GM19397 (cell line): ENCODE measurements around the gene SLC7A9.

Experiments used
- ATAC-seq: cut with Tn5 transposase; IDR thresholded peaks from one replicate; pipeline ENCODE4 v1.9.1; 2021; ENCODE audit warnings: mild to moderate bottlenecking, moderate library complexity; ENCODE audit not compliant: unreplicated experiment

The SLC7A9 gene

DNA sequence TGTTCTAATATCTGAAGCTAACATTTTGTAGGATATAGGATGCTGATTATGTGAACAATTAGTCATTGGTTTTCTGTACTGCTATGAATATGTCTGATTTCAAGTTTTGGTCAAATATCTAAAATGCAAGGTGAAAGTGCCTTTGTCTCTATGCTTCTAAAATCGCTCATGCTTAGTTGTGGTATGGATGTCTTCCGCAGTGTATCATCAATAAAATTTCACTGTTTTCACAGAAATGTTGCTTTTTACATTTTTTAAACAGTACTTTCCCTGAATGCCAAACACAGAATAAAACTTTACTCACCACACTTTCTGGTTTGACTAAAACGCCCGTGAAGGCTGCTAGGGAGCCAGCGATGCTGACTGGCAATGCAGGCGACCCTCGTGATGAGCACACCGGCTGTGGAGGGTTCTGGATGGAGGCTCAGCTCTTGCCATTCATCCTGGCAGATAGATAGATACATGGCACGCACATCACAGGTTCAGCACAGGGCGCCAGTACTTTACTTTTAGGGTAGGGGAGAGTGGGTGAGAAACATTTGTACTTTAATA, 40.1 kb downstream of the SLC7A9 start:
- ATAC-seq, result no peak

DNA sequence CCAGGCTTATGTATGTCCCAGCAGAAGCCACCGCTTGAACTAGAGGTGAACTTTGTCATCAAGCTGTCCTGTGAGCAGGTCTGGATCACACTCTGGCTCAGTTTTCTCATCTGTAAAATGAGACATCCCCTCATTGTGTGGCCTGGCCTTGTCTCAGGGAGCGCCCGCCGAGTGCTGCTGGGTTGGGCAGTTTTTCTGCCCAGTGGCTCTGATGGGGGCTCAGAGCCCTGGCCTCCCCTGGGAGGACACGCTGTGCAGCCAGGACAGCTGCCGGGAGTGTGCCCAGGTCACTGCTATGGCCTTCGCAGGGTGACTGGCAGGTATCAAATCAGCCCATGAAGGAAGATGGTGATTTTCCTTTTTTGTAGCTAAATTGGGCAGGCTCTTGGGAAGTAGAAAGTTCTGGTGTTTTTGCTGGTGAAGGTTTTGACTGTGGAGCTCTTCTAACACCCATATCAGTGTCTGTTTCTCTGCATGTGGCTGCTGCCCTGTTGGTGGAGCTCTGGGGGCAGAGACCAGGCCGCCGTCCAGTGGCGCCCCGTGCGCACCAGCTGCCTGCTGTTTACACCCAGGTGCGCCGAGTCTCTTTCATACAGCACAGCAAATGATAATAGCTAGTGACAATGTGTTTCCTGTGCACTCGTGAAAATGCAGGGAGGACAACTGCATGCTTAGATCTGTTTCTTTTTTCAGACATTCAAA, 40.8 kb downstream of the SLC7A9 start:
- no peak for ATAC-seq

DNA sequence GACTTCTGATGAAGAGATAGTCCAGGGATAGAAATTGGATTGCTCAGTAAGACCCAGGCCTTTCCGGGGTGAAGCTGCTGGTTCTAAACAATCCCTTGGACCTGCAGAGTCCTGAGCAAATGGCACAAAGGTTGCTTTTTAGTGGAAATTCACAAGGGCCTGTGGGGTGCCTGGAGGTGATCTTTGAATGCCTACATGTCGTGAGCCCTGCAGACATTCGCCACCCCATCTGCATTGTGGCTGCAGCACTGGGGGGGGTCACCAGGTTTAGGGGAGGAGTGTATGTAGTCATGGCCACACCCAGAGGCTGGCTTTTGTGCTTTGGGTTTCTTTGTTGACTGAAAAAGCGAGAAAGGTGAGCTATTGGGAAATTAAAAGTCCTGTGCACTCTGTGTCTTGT, 41.4 kb downstream of the SLC7A9 start:
- no peak for ATAC-seq

DNA sequence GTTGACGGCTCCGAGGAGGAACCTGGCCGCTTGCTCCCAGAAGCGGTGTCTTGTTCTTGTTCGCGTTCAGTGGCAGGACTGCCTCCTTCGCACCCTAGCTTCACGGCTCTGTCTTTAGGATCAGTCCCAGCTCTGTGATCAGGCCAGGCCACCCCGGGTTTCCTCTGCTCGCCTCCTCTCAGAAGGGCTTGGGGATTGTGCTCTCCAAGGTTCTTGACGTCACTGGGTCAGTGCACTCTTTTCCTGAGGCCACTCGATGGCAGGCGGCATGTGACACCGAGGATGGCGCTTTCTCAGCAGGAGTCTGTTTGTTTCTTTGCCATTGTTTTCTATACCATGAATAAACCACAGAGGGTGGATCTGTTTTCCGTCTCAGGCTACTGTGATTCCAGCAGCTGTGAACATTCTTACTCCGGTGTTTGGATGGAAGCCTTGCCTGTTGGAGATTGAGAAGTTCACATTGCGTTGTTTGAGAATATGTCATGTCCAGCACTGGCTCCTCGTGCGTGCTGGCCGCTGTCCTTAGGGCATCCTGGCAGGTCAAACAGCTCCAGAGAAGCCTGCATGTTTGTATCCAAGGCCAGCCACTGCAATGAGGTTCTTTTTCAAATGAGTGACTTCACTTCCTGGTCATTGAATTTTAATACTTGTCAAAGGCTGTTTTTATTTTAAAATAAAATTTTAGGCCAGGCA, 44.5 kb downstream of the SLC7A9 start:
- ATAC-seq, result no peak

DNA sequence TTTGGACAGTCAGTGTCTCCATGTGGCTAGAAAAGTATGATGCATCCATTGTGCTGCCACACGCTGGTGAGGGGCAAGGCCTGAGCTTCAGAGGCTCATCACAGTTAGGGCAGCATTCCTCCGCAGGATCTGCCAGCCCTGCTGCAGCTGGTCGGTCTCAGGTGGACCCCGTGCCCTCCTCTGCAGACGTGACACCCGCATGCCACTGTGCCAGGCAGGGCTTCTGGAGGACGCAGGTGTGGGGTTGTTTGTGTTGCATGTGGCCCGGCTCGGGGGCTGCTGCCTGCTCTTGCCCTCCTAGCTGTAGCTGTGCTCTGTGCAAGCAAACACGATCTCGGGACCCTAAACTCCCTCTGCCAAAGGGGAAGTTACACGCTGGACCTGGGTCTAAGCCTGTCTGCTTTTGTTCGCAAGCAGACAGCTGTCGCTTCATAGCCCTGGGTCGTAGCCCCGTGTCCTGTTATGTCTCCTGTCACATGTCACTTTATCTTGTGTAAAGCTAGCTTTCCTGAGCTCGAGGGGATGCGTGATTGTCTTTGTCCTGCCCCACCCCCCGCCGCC, 45.3 kb downstream of the SLC7A9 start:
- no peak for ATAC-seq

DNA sequence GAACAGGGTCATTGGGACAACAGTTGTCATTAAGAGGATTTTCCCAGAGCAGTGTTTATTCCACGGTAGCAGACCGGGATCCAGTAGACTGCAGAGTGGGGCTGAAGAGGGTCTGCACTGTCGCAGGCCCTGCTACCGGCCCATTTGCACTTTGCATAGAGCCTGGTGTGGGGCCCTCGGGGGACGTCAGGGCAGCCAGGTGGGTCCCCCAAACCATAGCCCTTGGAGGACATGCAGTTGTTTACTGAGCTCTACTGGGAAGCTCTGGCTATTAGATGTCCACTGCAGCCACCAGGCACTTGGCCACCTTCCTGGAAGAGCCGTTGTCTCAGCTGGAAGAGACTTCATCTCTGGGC, 45.8 kb downstream of the SLC7A9 start:
- ATAC-seq, result no peak

DNA sequence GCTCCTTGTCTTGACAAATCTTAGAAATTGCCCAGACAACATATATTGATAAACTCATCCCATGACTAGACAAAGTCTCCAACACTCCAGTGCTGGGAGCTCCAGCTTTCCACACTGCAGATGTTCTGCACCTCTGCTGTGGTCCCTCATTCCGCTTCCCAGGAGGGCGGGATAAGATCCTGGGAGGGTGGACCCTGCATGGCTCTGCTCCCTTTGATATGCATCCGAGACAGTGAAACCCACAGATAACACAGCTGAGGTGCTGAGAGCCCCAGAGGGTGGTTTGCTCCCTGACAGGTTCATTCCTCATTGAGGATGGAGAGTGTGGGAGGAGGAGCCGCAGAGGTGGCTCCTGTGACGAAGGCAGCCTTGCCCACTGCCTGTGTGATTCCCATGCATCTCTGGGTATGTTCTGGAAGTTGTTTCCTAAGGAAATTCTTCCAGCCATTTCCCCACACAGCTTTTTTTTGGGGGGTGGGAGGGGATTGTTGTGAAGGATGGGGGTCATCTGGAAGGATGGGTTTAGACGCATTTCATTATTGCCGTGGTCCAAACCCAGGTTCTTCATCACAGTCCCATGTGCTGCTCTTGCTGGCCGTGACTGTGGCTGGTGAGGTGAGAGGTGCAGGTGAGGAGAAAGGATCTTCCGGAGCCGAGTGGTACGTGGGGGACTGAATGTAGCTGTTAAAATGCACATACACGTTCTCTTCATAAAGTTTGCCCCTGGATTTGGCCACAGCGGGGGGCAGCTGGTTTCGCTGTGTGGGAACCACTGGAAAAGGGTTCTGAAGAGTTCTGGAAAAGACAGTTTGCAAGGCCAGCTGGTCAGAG, 46.4 kb downstream of the SLC7A9 start:
- ATAC-seq, result no peak

DNA sequence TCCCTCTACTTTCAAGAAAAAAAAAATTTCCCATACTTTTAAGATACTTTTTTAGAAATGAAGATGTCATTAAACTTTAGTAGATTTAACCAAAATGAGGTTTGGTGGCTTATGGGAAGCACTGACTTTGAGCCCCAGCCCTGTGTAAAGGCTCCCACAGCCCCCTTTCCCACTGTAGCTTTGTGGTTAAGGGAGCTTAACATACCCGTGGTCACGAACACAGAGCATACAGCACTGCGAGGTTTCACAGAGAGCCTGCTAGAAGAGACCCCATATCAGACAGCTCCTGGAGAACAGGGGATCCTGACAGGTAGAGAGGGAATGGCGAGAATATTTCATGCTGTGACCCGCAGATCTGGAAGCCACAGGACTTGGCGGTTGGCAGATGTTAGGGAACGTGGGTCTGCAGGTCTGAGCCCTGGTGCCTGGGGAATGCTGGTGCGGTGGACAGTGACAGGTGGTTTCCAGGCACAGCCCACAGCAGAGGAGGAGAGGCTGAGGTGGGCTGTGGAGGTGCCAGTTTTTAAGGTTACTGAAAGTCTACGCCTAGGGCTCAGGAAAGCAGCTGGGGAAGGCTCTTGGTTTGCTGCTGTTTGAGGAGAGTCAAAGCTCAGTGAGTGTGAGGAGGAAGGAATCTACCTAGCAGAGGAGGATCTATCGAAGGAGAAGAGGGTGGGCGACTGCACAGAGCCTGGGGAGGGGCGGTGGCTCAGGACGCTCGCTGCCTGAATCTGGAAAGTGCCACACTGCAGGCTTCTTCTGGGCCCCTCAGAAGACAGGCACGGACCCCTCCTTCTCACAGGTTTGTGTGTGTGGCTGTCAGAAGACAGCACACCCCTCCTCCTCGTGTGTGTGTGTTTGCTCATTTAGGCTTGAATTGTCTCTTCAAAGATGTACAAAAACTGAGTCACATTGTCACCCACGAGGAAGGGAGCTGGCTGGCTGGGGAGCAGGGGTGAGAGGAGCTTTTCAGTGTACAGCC, 49.9 kb downstream of the SLC7A9 start:
- ATAC-seq, result no peak

DNA sequence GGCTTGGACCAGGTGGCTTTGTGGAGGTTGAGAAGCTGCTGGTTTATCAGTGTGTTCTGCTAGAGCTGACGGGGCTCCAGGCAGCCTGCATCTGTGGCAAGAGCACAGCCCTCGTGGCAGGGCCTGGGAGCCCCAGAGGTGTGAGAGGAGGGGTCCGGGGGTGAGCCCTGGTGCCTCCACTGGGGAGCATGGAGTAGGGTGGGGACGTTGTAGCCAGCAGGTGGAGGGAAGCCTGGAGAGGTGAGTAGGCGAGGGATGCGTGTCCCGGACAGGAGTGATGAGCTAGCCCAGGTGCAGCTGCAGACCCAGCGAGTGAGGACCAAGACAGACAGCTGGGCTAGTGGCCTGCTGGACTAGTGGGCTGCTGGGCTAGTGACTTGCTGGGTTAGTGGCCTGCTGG, 51.0 kb downstream of the SLC7A9 start:
- ATAC-seq, result no peak

DNA sequence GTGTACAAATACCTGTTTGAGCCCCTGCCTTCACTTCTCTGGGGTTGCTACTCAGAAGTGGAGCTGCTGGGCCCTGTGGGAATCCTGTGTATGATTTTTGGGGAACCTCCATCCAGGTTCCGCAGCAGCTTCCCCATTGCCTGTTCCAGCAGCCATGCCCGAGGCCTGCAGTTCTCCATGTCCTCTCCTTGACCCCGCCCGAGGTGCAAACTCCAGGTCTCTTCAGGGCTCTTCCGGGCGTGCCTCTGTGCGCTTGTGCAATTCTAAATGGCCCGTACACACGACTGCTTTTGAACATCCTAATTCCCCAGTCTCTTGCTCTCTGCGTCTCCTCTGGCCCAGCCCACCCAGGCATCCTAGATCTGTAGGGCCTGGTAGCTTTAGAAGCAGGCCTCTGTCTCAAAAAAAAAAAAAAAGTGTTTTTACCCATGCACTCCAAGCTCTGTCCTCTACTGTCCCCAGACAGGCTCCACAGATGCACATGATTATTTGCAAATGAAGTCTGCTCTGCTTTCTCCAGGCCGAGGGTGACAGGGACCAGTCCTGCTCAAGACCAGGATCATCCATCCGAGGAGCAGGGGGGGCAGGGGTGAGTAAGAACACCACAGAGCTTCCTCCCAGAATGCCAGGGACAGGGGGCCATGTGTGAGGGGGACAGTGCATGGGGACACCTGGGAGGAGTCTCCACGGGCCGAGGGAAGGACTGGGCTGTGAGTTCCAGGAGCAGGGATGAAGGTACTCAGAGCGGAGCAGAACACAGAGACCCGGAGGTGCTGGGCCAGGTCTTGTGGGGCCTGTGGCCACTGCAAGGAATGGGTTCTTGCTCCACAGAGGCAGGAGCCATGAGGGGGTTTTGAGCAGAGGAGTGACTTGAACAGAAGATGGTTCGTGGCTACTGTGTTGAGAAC, 51.7 kb downstream of the SLC7A9 start:
- ATAC-seq, result no peak

DNA sequence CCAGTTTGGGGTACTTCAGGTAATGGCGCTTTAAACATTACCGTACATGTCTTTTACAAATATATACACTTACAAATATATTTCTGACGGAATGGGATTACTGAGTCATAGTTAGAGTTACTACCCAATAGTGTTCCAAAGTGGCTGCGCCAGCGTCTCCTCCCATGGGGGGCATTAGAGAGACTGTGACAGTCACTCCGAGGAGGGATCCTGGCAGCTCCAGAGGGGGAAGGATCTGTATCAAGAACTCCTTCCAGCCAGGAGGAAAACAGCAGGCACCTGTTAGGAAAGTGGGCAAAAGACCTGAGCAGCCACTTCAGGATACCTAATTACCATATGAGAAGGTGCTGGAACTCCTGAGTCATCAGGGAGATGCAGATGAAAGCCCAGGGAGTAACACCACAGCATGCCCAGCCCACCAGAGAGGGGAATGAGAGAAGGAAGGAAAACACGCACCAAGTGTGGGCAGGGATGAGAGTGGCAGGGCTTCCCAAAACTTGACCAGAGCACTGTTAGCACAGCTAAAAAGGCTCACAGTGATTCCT, 52.9 kb downstream of the SLC7A9 start:
- ATAC-seq, result no peak

DNA sequence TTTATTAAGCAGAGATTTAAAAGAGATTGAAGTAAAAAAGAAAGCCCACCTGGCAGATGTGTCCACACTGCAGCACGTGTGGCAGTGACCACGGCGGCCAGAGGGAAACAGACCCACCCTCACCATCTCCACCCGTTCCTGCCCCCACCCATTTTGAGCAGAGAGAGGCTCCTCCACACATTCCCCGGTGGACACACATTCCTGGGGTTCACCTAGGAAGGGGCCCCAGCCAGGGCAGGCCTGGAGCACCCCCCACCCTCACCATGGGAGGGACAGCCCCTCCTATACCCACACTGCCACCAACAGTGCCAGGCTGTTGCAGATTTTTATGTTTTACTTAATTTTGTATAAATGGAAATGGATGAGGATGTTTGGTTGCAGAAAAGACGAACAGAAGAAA, 54.9 kb downstream of the SLC7A9 start:
- ATAC-seq, result no peak

DNA sequence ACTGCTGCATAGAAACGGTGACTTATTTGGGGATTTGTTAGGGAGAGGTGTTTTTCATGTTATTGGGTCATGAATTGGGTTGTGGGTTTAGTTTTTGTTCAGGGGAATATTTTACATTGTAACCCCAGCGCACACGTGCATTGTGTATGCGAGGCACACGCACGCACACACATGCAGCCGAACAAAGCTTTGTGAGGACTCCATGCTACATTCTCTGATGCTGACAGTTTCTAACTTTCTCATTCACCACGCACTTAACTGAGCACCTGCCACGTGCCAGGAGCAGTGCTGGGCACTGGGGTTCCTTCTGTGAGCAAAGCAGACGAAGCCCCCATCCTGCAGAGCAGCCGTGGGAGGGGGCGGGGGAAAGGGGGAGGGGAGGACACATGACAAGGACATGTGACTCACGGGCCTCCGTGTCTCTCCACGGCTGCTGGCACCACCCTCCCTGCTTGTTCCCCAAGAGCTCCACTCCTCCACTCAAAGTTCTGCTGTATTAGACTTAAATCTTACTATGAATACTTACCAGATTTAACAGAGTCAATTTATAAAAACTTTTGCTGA, 55.6 kb downstream of the SLC7A9 start:
- no peak for ATAC-seq

DNA sequence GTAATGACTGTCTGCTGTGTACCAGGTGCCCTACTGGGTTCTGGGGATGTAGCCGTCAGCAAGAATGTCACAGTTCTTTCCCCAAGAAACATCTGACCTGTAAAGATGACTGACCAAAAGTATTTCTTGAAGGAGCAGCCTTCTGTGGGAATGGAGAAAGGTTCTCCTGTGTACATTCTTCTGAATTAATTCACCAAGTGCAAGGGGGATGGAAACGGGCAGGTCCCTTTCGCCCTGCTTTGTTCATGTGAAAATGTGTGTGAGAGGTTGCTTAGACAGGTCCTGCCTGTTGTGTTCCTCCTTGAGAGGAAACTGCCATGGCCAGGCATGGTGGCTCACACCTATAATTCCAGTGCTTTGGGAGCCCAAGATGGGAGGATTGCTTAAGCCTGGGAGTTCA, 57.0 kb downstream of the SLC7A9 start:
- ATAC-seq, result no peak

DNA sequence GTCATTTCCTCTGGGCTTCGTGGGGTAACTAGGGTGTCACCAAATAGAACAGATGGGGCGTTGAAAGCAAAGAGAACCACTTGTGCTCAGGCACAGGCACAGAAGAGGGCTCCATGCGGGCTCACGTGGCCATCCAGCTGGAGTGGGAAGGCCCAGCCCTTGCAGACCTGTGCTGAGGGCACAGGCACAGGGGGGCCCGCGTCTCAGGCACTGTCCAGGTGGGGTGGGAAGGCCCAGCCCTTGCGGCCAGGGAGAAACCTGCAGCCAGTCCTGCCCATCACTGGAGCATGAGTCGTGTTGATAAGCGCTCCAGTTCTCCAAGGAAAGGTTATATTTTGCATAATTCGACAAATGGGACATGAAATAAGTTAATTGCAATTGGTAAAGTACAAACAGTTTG, 57.5 kb downstream of the SLC7A9 start:
- no peak for ATAC-seq

DNA sequence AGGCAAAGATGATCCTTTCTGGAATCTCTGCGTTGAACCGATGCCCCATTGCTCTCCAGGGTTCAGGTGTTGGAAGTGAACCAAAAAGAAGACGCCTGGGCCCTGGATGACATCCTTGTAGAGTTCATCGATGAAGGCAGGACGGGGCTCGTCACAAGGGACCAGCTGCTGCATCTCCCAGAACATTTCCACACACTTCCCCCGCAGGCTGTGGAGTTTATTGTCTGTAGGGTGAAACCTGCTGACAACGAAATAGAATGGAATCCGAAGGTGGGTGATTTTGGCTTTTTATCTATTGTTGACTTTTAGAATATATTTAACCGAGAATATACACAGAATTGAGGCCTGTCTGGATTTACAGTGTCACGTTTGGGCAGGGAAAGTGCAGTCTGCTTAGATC, 58.4 kb downstream of the SLC7A9 start:
- no peak for ATAC-seq

DNA sequence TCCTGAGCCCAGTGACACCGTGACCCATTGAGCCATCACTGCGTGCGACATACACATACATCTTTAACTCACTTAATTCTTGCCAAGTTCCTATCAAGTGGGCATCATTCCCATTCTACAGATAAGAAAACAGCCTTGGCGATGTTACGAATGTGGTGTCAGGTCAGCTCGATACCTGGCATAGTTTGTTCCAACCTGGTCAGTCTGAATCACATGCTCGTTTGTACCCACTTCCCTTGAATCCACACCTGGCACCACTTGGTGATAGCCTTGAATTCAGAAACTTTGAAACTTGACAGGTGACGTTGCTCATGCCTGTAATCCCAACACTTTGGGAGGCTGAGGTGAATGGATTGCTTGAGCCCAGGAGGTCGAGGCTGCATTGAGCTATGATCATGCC, 59.1 kb downstream of the SLC7A9 start:
- no peak for ATAC-seq

DNA sequence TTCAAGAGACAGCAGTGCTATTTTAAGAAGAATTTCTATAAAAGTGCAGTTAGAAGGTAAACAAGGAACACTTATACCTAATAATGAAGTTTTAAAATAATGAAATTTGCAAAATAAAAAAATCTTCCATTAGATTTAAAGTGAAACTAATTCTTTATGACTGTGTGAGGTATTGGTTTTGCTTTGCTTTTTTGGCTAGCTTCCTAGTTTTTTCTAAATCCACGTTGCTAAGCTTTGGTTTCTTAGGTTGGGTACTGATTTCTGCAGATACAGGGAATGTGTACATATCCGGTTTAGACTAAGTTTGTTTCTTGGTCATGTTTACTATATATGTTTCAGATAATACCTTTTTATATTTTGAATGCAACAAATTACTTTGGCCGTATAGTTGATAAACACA, 59.8 kb downstream of the SLC7A9 start:
- ATAC-seq, result no peak

DNA sequence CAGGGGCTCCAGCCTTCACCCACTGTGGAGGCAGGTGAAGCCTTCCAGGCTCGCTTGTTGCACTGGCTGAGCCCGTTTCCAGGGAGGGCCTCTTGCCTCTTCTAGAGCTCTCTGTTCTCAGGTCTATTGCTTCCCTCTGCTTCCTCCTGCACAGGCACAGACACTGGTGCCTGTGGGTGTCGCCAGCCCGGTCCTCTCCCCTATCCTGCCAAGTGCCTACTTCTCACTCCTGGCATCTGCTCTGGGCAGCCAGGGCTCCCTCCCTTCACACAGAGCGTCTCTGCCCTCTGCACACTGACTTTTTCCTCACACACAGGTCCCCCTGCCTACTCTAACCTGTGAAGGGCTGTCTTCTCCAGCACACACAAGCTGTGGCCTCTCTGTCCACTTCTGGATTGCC, 60.3 kb downstream of the SLC7A9 start:
- no peak for ATAC-seq
